Dendritic cell treated with granulocyte-macrophage colony-stimulating factor and Interleukin-4, amounts not matched to agents 40 ng/mL and 50 ng/mL, for 4 days (primary cell): ENCODE results near the gene SUMO2.
"Not testable (repeated sequence)": the region's sequence is repeated elsewhere in the genome, so short reads cannot be mapped to it uniquely, and the experiment has no call there.

Experiments
- H3K27ac Mint-ChIP-seq: one replicate; pipeline ENCODE4 v1.8.0; 2022; ENCODE audit warnings: mild to moderate bottlenecking, mixed read lengths
- H3K27me3 Mint-ChIP-seq: one replicate; pipeline ENCODE4 v1.8.0; 2022; ENCODE audit warnings: mild to moderate bottlenecking, mixed read lengths
- H3K36me3 Mint-ChIP-seq: one replicate; pipeline ENCODE4 v1.8.0; 2022; ENCODE audit warnings: low read depth, mixed read lengths
- H3K4me1 Mint-ChIP-seq: one replicate; pipeline ENCODE4 v1.8.0; 2022; ENCODE audit warnings: low read depth, mixed read lengths
- H3K4me3 Mint-ChIP-seq: one replicate; pipeline ENCODE4 v1.8.0; 2022; ENCODE audit warnings: mild to moderate bottlenecking, moderate library complexity, mixed read lengths
- H3K9me3 Mint-ChIP-seq: one replicate; pipeline ENCODE4 v1.8.0; 2022; ENCODE audit warnings: mixed read lengths
- intact Hi-C: fragments of 100-400 bp; cut with micrococcal nuclease; formaldehyde crosslinking; loops from one replicate; pipeline ENCODE4 v1.15.0; 2022

The SUMO2 gene

GRCh38 chr17:75168998-75169397 is 13.8 kb downstream of the SUMO2 start:
- Mint-ChIP-seq H3K9me3 (no peaks in the 10 kb centered on the region), H3K4me1 (no peaks in the 10 kb centered on the region), H3K36me3 (peaks cover 95% of the 10 kb centered on the region), H3K4me3 (no peak overlapping the region), H3K27me3 (no peaks in the 10 kb centered on the region), H3K27ac (no peak overlapping the region)
- intact Hi-C loops = no loop called here

- H3K9me3 Mint-ChIP-seq, intact Hi-C loops, H3K4me3 Mint-ChIP-seq, H3K27ac Mint-ChIP-seq, H3K4me1 Mint-ChIP-seq, H3K27me3 Mint-ChIP-seq: not testable (repeated sequence)
- H3K36me3 Mint-ChIP-seq = peaks cover 58% of the 10 kb centered on the region
Measured at GRCh38 chr17:75164606-75165005, 18.2 kb downstream of the SUMO2 start.

- Mint-ChIP-seq H3K4me1 (no peaks in the 10 kb centered on the region), H3K4me3 (no peak overlapping the region), H3K27me3 (no peaks in the 10 kb centered on the region), H3K9me3 (no peaks in the 10 kb centered on the region), H3K36me3 (peaks cover 42% of the 10 kb centered on the region), H3K27ac (no peak overlapping the region)
- intact Hi-C loops = no loop called here
Measured at GRCh38 chr17:75163074-75163473, 19.7 kb downstream of the SUMO2 start.

GRCh38 chr17:75160211-75160610 is 22.5 kb downstream of the SUMO2 start:
- Mint-ChIP-seq H3K4me1 (peaks cover 2% of the 10 kb centered on the region), H3K36me3 (peaks cover 17% of the 10 kb centered on the region), H3K27me3 (no peaks in the 10 kb centered on the region), H3K27ac (no peak overlapping the region), H3K9me3 (no peaks in the 10 kb centered on the region), H3K4me3 (no peak overlapping the region)
- intact Hi-C loops = no loop called here

GRCh38 chr17:75159196-75160031 is 23.3 kb downstream of the SUMO2 start:
- intact Hi-C loops = no loop called here
- H3K36me3 Mint-ChIP-seq = peaks cover 11% of the 10 kb centered on the region
- no peaks in the 10 kb centered on the region for H3K9me3 Mint-ChIP-seq
- H3K4me3 Mint-ChIP-seq = no peak overlapping the region
- no peaks in the 10 kb centered on the region for H3K27me3 Mint-ChIP-seq
- no peak overlapping the region for H3K27ac Mint-ChIP-seq
- peaks cover 10% of the 10 kb centered on the region for H3K4me1 Mint-ChIP-seq

GRCh38 chr17:75158480-75158879 is 24.3 kb downstream of the SUMO2 start:
- H3K27ac Mint-ChIP-seq, H3K27me3 Mint-ChIP-seq, intact Hi-C loops, H3K4me3 Mint-ChIP-seq, H3K9me3 Mint-ChIP-seq: not testable (repeated sequence)
- Mint-ChIP-seq H3K4me1 (peaks cover 14% of the 10 kb centered on the region), H3K36me3 (peaks cover 11% of the 10 kb centered on the region)

- no peaks in the 10 kb centered on the region for H3K9me3 Mint-ChIP-seq
- no peak overlapping the region for H3K4me3 Mint-ChIP-seq
- peaks cover 28% of the 10 kb centered on the region for H3K4me1 Mint-ChIP-seq
- no peak overlapping the region for H3K27ac Mint-ChIP-seq
- H3K27me3 Mint-ChIP-seq = no peaks in the 10 kb centered on the region
- intact Hi-C loops = no loop called here
- peaks cover 12% of the 10 kb centered on the region for H3K36me3 Mint-ChIP-seq
Measured at GRCh38 chr17:75155191-75155601, 27.6 kb downstream of the SUMO2 start.

- intact Hi-C loops = loop anchor here (5.0 kb wide), 1 partner anchor 37 kb away; no protein-coding TSS in a partner anchor
- Mint-ChIP-seq H3K27me3 (no peaks in the 10 kb centered on the region), H3K27ac (peak within 1 kb of the TSS; percentile 90), H3K4me1 (peaks cover 34% of the 10 kb centered on the region), H3K4me3 (peak within 1 kb of the TSS; percentile 88), H3K9me3 (no peaks in the 10 kb centered on the region), H3K36me3 (peaks cover 12% of the 10 kb centered on the region)
Measured at GRCh38 chr17:75154195-75155106, 28.3 kb downstream of the SUMO2 start, which contains the start of gene JPT1. Gene JPT1 (minus strand): TSS chr17:75154512. CDS start chr17:75154397, 115 bp downstream.

GRCh38 chr17:75153780-75154194 is 29.0 kb downstream of the SUMO2 start:
- peak overlapping the region; percentile 90 for H3K27ac Mint-ChIP-seq
- intact Hi-C loops = loop anchor here (5.0 kb wide), 1 partner anchor 36 kb away; no protein-coding TSS in a partner anchor
- H3K27me3 Mint-ChIP-seq = no peaks in the 10 kb centered on the region
- peaks cover 13% of the 10 kb centered on the region for H3K36me3 Mint-ChIP-seq
- H3K9me3 Mint-ChIP-seq = no peaks in the 10 kb centered on the region
- H3K4me3 Mint-ChIP-seq = peak overlapping the region; percentile 88
- peaks cover 37% of the 10 kb centered on the region for H3K4me1 Mint-ChIP-seq

GRCh38 chr17:75152922-75153779 is 29.6 kb downstream of the SUMO2 start:
- intact Hi-C loops = loop anchor here (5.0 kb wide), 1 partner anchor 36 kb away; no protein-coding TSS in a partner anchor
- H3K9me3 Mint-ChIP-seq = no peaks in the 10 kb centered on the region
- H3K27ac Mint-ChIP-seq = peak overlapping the region; percentile 90
- peaks cover 43% of the 10 kb centered on the region for H3K4me1 Mint-ChIP-seq
- peak overlapping the region; percentile 88 for H3K4me3 Mint-ChIP-seq
- H3K36me3 Mint-ChIP-seq = peaks cover 20% of the 10 kb centered on the region
- H3K27me3 Mint-ChIP-seq = no peaks in the 10 kb centered on the region

- intact Hi-C loops = loop anchor here (5.0 kb wide), 1 partner anchor 35 kb away; no protein-coding TSS in a partner anchor
- peaks cover 26% of the 10 kb centered on the region for H3K36me3 Mint-ChIP-seq
- peak overlapping the region; percentile 88 for H3K4me3 Mint-ChIP-seq
- peaks cover 49% of the 10 kb centered on the region for H3K4me1 Mint-ChIP-seq
- no peaks in the 10 kb centered on the region for H3K9me3 Mint-ChIP-seq
- no peak overlapping the region for H3K27ac Mint-ChIP-seq
- no peaks in the 10 kb centered on the region for H3K27me3 Mint-ChIP-seq
Measured at GRCh38 chr17:75152523-75152921, 30.2 kb downstream of the SUMO2 start.

- H3K4me3 Mint-ChIP-seq = no peak overlapping the region
- no peaks in the 10 kb centered on the region for H3K9me3 Mint-ChIP-seq
- peaks cover 32% of the 10 kb centered on the region for H3K36me3 Mint-ChIP-seq
- H3K27ac Mint-ChIP-seq = no peak overlapping the region
- no peaks in the 10 kb centered on the region for H3K27me3 Mint-ChIP-seq
- intact Hi-C loops = loop anchor here (5.0 kb wide), 1 partner anchor 35 kb away; no protein-coding TSS in a partner anchor
- H3K4me1 Mint-ChIP-seq = peaks cover 55% of the 10 kb centered on the region
Measured at GRCh38 chr17:75151930-75152329, 30.8 kb downstream of the SUMO2 start.

GRCh38 chr17:75147878-75148546 is 34.7 kb downstream of the SUMO2 start:
- intact Hi-C loops = no loop called here
- peak overlapping the region; percentile 85 for H3K27ac Mint-ChIP-seq
- H3K27me3 Mint-ChIP-seq = no peaks in the 10 kb centered on the region
- peak overlapping the region; percentile 20 for H3K4me3 Mint-ChIP-seq
- H3K9me3 Mint-ChIP-seq = no peaks in the 10 kb centered on the region
- H3K4me1 Mint-ChIP-seq = peaks cover 58% of the 10 kb centered on the region
- H3K36me3 Mint-ChIP-seq = peaks cover 59% of the 10 kb centered on the region
